ENCODE data around the gene IL10RB. TPM values are rescaled to one million over a fixed set of nuclear protein-coding genes. Genes with fewer than 3 reads are reported as not detected.

IL10RB gene
- total RNA-seq, 1 donor from 2014 or later: 47.1 TPM

DNA sequence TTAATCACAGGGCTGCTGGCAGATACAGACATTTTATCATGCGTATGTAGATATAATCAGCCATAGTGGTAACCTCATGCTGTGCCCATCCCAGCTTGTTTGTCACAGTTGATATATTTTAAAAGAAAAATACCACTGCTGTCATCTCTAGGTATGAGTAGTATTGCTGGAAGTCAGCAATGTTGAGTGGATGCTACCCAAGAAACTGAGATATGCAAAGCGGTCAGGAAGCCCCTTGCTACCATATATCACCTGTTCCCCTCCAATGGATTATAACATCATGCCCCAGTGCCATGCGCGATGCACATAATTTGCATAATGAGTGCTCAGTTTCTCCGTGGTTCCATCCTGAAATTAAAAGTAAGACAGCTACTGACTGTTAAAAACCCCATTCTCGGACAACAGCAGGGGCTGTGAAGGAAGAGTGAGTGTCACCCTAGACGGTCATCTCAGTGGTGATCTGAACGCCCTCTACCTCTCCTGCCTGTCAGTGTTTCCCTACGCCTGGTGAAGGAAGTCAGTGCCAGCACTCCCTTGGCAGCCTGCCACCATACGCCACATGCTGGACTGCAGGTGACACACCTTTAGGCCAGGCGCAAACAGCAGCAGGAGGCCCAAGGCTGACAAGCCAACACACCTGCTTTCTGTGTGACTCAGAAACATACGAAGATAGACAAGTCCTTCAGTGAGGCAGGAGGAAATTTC, 2.7 kb downstream of the IL10RB start:
- peak; percentile 73 for ATAC-seq

GRCh38 chr21:33270986-33271385, 4.8 kb downstream of the IL10RB start:
- intact Hi-C loops (cut with DNase I): no loop called here
- no peak for TF ChIP-seq CTCF (IDR thresholded peaks at IDR 0.05)
- H3K9me3 ChIP-seq: no peaks in the 10 kb centered on the region
- H3K27me3 ChIP-seq: no peaks in the 10 kb centered on the region
- ATAC-seq (no peak), DNase-seq (no peak)
- peaks cover 24% of the 10 kb centered on the region for H3K4me1 ChIP-seq
- peaks cover 20% of the 10 kb centered on the region for H3K36me3 ChIP-seq
- no peak overlapping the region for H3K4me3 ChIP-seq
- no peak overlapping the region for H3K27ac ChIP-seq

More for the DNA sequence above, 2.7 kb downstream of the IL10RB start:
- intact Hi-C loops (cut with DNase I): no loop called here
- TF ChIP-seq CTCF (IDR thresholded peaks at IDR 0.05): no peak
- Histone ChIP-seq H3K36me3 (peaks cover 7% of the 10 kb centered on the region), H3K27ac (no peak overlapping the region), H3K27me3 (no peaks in the 10 kb centered on the region), H3K4me3 (no peak overlapping the region), H3K9me3 (no peaks in the 10 kb centered on the region), H3K4me1 (peaks cover 36% of the 10 kb centered on the region)
- peak; percentile 94 for DNase-seq

DNA sequence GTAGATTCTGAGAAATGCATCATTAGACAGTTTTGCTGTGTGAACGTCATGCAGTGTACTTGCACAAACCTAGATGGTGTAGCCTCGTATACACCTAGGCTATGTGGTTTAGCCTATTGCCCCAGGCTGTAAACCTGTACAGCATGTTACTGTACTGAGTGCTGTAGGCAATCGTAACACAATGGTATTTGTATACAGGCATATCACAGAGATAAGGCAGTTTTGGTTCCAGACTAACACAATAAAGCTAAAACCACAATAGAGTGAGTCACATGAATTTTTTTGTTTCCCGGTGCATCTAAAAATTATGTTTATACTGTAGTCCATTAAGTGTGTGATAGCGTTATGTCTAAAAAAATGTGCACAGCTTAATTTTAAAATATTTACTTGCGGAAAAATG, 6.9 kb downstream of the IL10RB start:
- no peaks in the 10 kb centered on the region for H3K9me3 ChIP-seq
- H3K27me3 ChIP-seq: no peaks in the 10 kb centered on the region
- ATAC-seq (no peak), DNase-seq (no peak)
- H3K27ac ChIP-seq: no peak overlapping the region
- TF ChIP-seq CTCF (IDR thresholded peaks at IDR 0.05): no peak
- intact Hi-C loops (cut with DNase I): no loop called here
- peaks cover 35% of the 10 kb centered on the region for H3K36me3 ChIP-seq
- peaks cover 14% of the 10 kb centered on the region for H3K4me1 ChIP-seq
- H3K4me3 ChIP-seq: no peak overlapping the region

- Histone ChIP-seq H3K36me3 (peaks cover 71% of the 10 kb centered on the region), H3K9me3 (no peaks in the 10 kb centered on the region), H3K4me3 (no peak overlapping the region), H3K27ac (no peak overlapping the region), H3K4me1 (no peaks in the 10 kb centered on the region), H3K27me3 (no peaks in the 10 kb centered on the region)
- intact Hi-C loops (cut with DNase I): no loop called here
- no peak for DNase-seq
- ATAC-seq: no peak
- TF ChIP-seq CTCF (IDR thresholded peaks at IDR 0.05): no peak
Observed at GRCh38 chr21:33278721-33279120, 12.6 kb downstream of the IL10RB start.

DNA sequence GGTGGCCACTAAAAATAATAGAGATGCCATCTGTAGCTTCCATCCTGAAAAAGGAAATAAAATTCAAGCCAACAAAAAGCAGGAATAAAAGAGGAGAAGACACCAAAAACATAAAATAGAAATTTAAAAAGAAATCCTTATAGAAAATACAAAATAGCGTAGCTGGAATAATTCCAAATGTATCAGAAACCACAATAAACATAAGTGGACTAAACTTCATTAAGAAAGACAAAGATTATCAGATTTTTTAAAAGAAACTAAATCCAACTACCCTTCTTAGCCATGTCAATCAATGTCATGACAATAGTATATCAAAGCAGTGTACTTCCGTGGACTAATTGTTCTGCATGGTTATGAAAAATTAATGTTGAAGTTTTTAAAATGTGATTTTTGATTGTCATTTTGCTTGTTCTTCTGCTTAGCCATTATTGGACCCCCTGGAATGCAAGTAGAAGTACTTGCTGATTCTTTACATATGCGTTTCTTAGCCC, 13.2 kb downstream of the IL10RB start:
- DNase-seq: no peak
- peaks cover 72% of the 10 kb centered on the region for H3K36me3 ChIP-seq
- no peak for ATAC-seq
- no peaks in the 10 kb centered on the region for H3K9me3 ChIP-seq
- no peaks in the 10 kb centered on the region for H3K27me3 ChIP-seq
- intact Hi-C loops (cut with DNase I): no loop called here
- TF ChIP-seq CTCF (IDR thresholded peaks at IDR 0.05): no peak
- H3K27ac ChIP-seq: no peak overlapping the region
- no peaks in the 10 kb centered on the region for H3K4me1 ChIP-seq
- H3K4me3 ChIP-seq: no peak overlapping the region

Measured in upper lobe of right lung (tissue), 1 donor.